Adrenal gland (tissue), 12 donors: Measurements from ENCODE around the gene VHLL. TPM values are rescaled to one million over a fixed set of nuclear protein-coding genes. Genes with fewer than 3 reads are reported as not detected.
A peak's percentile ranks its signal among the peaks of the same experiment; 100 is the strongest.

ENCODE experiments used
- DNase-seq, 7 donors: peaks; one replicate each; pipeline ENCODE4 v3.0.0-alpha.2; 2019 to 2020
- H3K27ac ChIP-seq, 5 donors: fragments of 200-600 bp; sonication (generic) in 4 of 5; 1 replicate in 3 of 5; 2 replicates in 2 of 5; pipeline versions ENCODE4 v1.5.1 to v1.8.0; 2016 to 2020; ENCODE audit warnings: mild to moderate bottlenecking in 1 of 5
- H3K27me3 ChIP-seq: fragments of 200-600 bp; 2 replicates; pipeline ENCODE4 v1.8.0; 2021
- H3K36me3 ChIP-seq, 2 donors: fragments of 200-600 bp; replicated peaks in 1 of 2; 1 replicate in 1 of 2; 2 replicates in 1 of 2; pipeline versions ENCODE4 v1.5.1 to v1.8.0; 2018 to 2022
- H3K4me1 ChIP-seq, 2 donors: fragments of 200-600 bp; replicated peaks in 1 of 2; 1 replicate in 1 of 2; 2 replicates in 1 of 2; pipeline versions ENCODE4 v1.5.1 to v1.8.0; 2018 to 2021
- H3K4me3 ChIP-seq, 4 donors: fragments of 200-600 bp; sonication (generic) in 3 of 4; one replicate each; pipeline ENCODE4 v1.5.1; 2016 to 2018
- H3K9me3 ChIP-seq, 3 donors: fragments of 200-600 bp; sonication (generic) in 1 of 3; replicated peaks in 1 of 3; 1 replicate in 2 of 3; 2 replicates in 1 of 3; pipeline versions ENCODE4 v1.5.1 to v1.8.0; 2016 to 2021
- POLR2A ChIP-seq, 2 donors: fragments of 450-650 bp; IDR thresholded peaks; one replicate each; pipeline ENCODE4 v1.6.1; 2017; ENCODE audit warnings: antibody characterized with exemption in 2 of 2, mild to moderate bottlenecking in 2 of 2, moderate library complexity in 1 of 2
- WGBS, 4 donors: extraction: QIAGEN DNeasy Blood & Tissue Kit in 2 of 4; methylation state at CpG; one replicate each; pipeline versions ENCODE4 v1.1.5 to v1.1.7; 2013 to 2017; 5-methylcytosine and 5-hydroxymethylcytosine counted together
- intact Hi-C, 2 donors: fragments of 100-400 bp; cut with DNase I; formaldehyde crosslinking; loops; one replicate each; pipeline versions ENCODE4 v1.14.1 to v1.15.0; 2022 to 2023
- polyA plus RNA-seq, 3 donors: library from polyadenylated mRNA; stranded (reverse); fragments of 200-250 nt in 2 of 3; fragments of 350-450 nt in 1 of 3; fragmentation: Illumina TruSeq in 1 of 3; extraction: RNeasy Lipid Tissue Mini Kit (QIAGEN cat#74804) in 1 of 3; gene quantifications; one replicate each; pipeline ENCODE4 v1.2.3, GENCODE V29; 2013 to 2014
- total RNA-seq, 9 donors: library from RNA; depleted of rRNA in 4 of 9; stranded (reverse); fragments of >200 nt in 4 of 9; fragments of 120-200 nt in 1 of 9; fragmentation: NEBNext Ultra II Directional in 1 of 9; extraction: Animal tissue kit (Norgen Biotek cat#: 25700) in 1 of 9; gene quantifications; one replicate each; pipeline versions ENCODE4 v1.1.0 to v1.2.4, GENCODE V29; 2013 to 2023
- TF ChIP-seq, protein P1 (sequence below), 6 experiments: fragments of 450-650 bp in 4 of 6; fragments of 200-600 bp in 2 of 6; sonication (generic) in 1 of 6; IDR thresholded peaks; 1 replicate in 5 of 6; 2 replicates in 1 of 6; pipeline versions ENCODE4 v1.5.1 to v1.8.0; 2016 to 2021; ENCODE audit warnings: antibody characterized with exemption in 6 of 6, mild to moderate bottlenecking in 2 of 6, moderate library complexity in 1 of 6
- donor health status: healthy with polysubstance abuse.
- donor health status: Bipolar disorder and iron deficiency.
- donor health status: DM: yes; HTN: yes; CAD: no.
- donor health status: DM: no; HTN: no; CAD: no.
- donor health status: DM: no; HTN: no; CAD: no.
- donor health status: DM: yes; HTN: yes; CAD: no.

VHLL gene
- total and polyA plus RNA-seq, 12 donors, result 0.39 to 0.72 (median 0.44) TPM; not detected in 9

- no peaks in the 10 kb centered on the region for H3K27me3 ChIP-seq
- H3K27ac ChIP-seq, result no peak overlapping the region
- intact Hi-C loops, result no loop called here
- TF ChIP-seq, protein P1, sequence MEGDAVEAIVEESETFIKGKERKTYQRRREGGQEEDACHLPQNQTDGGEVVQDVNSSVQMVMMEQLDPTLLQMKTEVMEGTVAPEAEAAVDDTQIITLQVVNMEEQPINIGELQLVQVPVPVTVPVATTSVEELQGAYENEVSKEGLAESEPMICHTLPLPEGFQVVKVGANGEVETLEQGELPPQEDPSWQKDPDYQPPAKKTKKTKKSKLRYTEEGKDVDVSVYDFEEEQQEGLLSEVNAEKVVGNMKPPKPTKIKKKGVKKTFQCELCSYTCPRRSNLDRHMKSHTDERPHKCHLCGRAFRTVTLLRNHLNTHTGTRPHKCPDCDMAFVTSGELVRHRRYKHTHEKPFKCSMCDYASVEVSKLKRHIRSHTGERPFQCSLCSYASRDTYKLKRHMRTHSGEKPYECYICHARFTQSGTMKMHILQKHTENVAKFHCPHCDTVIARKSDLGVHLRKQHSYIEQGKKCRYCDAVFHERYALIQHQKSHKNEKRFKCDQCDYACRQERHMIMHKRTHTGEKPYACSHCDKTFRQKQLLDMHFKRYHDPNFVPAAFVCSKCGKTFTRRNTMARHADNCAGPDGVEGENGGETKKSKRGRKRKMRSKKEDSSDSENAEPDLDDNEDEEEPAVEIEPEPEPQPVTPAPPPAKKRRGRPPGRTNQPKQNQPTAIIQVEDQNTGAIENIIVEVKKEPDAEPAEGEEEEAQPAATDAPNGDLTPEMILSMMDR (IDR thresholded peaks at IDR 0.05), result no peak
- no peak for TF ChIP-seq POLR2A (IDR thresholded peaks at IDR 0.05)
- 71 to 88% (median 82%) methylated on average over 1 of the region's 1 CpG for WGBS, 4 donors
- DNase-seq, result no peak
- H3K9me3 ChIP-seq, result no peaks in the 10 kb centered on the region
- H3K36me3 ChIP-seq, result no peaks in the 10 kb centered on the region
- H3K4me3 ChIP-seq, result no peak overlapping the region
- no peaks in the 10 kb centered on the region for H3K4me1 ChIP-seq
Measured at GRCh38 chr1:156342166-156342955, 43.3 kb upstream of the VHLL start.

DNA sequence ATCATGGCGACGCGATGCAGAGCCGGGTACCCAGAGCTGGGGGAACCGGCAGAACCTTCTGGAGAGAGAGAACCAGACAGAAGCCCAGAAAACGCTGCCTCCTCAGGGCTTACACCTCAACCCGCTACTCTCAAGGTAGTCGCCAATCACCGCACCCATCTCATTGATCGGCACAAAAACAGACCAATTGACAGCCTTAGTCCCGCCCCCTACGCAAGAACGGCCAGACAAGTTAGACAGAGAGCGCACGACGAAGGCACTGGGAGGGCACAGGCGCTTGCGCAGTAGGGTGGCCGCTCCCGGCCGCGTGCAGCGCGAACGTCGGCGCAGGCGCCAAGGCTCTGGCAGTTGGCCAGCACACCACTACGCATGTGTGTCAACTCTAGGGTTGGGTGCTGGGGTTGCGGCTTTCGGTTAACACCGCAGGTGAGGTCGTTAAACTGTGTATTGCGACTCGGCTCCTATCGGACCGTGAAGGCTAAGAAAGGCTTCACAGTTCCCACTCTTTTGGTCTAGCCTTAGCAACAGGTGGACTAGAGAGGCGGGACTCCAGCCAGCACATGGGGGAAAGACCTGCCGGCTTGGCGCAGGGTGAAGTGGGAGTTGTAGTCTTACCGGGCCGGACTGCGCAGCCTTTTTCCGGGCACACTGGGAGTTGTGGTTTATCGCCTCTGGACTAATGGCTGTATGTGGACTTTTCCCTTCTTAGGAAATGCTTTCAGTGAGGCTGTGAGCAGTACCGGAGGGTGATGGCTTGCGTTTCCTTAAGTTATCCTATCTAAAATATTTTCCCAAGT lies 39.3 kb upstream of the VHLL start, which contains the start of the genes CCT3 and TSACC:
Gene CCT3, minus strand, starts transcription at position 113 of the 797 bp plus-strand sequence. Its CDS starts 108 bp downstream, at position 5.
Gene TSACC, plus strand, starts transcription at position 347 of the 797 bp plus-strand sequence. CDS start 1,232 bp downstream, outside the sequence.
- TF ChIP-seq, protein P1 (IDR thresholded peaks at IDR 0.05), result no peak
- TF ChIP-seq POLR2A (IDR thresholded peaks at IDR 0.05), result peak; percentile 54 to 86
- intact Hi-C loops, result no loop called here
- Histone ChIP-seq H3K27ac (peak within 1 kb of the TSS; percentile 43 to 93 (median 79)), H3K36me3 (peaks cover 0 to 24% of the 10 kb centered on the region in 2 donors), H3K4me3 (peak within 1 kb of the TSS; percentile 62 to 95 (median 86)), H3K9me3 (no peaks in the 10 kb centered on the region), H3K27me3 (no peaks in the 10 kb centered on the region), H3K4me1 (peaks cover 15 to 22% of the 10 kb centered on the region in 2 donors)
- WGBS, 4 donors, result 0 to 1% (median 1%) methylated on average over 16 to 47 of the region's 47 CpGs
- DNase-seq, result peak; percentile 99 to 100 (median 99)

DNA sequence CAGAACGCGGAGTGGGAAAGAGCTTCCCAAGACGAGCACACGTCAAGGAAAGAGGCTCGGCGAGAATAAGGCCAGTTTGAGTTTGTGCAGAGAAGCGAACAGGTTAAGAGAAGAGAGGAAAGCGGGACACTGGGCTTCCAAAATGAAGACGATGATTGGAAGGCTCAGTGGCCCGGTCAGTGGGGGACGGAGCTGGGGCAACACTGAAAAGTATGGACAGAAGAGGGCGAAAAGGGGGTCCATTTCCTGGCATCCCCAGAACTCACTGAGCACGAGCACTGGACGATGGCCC lies 38.7 kb upstream of the VHLL start:
- H3K4me3 ChIP-seq, result peak overlapping the region; percentile 60 to 95 (median 86)
- no peak for TF ChIP-seq POLR2A (IDR thresholded peaks at IDR 0.05)
- TF ChIP-seq, protein P1 (IDR thresholded peaks at IDR 0.05), result no peak
- no peaks in the 10 kb centered on the region for H3K27me3 ChIP-seq
- intact Hi-C loops, result no loop called here
- WGBS, 4 donors, result 0 to 1% (median 0%) methylated on average over 12 to 14 of the region's 14 CpGs
- H3K27ac ChIP-seq, result peak overlapping the region in 4 of 5 donors; percentile 76 to 85 (median 82)
- H3K36me3 ChIP-seq, result peaks cover 0 to 30% of the 10 kb centered on the region in 2 donors
- no peaks in the 10 kb centered on the region for H3K9me3 ChIP-seq
- H3K4me1 ChIP-seq, result peaks cover 15 to 22% of the 10 kb centered on the region in 2 donors
- no peak for DNase-seq
